Measurements from ENCODE around the gene STRADB.

DNA sequence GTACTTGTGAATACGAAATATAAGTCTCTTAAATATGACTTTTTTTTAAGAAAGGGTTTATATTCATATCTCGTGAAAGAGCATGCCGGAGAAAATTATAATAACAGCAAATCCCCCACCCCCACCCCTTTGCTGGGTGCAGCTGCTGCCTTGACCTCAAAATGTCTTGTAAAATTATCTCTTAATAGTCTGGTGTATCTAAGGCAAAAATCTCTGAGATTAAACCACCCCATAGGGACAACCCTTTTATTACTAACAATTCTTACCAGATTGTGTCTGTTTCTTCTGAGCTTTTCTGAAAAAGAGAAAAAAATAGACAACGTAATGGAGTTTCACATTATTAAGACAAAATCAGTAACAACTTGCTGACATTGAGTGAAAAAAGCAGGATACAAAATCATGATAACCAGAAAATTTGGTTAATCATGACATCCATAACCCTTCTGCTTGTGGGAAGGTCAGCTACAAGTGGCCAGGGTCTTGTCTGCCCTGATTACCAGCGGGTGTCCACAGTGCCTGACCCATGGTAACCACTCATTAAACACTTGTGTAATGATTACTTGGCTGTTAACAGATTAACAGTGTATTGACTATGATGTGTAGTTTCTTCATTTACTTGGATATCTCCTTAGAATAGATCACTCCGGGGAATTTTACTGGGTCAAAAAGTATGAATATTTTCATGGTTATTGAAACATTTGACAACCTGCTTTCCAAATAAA is 1.5 kb downstream of the STRADB start:
- TF ChIP-seq, protein P1, sequence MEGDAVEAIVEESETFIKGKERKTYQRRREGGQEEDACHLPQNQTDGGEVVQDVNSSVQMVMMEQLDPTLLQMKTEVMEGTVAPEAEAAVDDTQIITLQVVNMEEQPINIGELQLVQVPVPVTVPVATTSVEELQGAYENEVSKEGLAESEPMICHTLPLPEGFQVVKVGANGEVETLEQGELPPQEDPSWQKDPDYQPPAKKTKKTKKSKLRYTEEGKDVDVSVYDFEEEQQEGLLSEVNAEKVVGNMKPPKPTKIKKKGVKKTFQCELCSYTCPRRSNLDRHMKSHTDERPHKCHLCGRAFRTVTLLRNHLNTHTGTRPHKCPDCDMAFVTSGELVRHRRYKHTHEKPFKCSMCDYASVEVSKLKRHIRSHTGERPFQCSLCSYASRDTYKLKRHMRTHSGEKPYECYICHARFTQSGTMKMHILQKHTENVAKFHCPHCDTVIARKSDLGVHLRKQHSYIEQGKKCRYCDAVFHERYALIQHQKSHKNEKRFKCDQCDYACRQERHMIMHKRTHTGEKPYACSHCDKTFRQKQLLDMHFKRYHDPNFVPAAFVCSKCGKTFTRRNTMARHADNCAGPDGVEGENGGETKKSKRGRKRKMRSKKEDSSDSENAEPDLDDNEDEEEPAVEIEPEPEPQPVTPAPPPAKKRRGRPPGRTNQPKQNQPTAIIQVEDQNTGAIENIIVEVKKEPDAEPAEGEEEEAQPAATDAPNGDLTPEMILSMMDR (IDR thresholded peaks at IDR 0.05; ENCODE audit: low read depth, low read length, poor library complexity, severe bottlenecking) = no peak
- no peak for TF ChIP-seq EZH2phosphoT487 (IDR thresholded peaks at IDR 0.05; ENCODE audit: borderline replicate concordance, low read length)
